HG03439 (cell line): Measurements from ENCODE around the gene AUNIP.

Experiments used
- ATAC-seq: cut with Tn5 transposase; IDR thresholded peaks from one replicate; pipeline ENCODE4 v1.9.1; 2021; ENCODE audit warnings: mild to moderate bottlenecking, moderate library complexity; ENCODE audit not compliant: unreplicated experiment

The AUNIP gene

DNA sequence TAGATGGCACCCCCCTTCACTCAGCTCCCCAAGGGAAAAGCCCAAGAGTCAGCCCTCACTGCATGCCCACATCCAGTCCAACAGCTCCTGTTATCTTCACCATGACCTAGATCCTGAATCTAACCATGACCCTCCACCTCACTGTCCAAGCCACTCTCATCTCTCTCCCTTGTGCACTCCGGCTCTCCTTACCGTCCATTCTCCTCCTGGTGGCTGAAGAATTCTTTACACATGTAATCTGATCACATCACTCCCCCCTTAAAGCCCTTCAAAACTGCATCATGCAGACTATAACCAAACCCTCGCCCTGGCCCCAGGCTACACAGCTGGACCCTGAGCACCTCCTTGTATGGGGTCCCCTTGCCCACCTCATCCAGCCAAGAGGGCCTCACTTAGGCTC, 30.2 kb upstream of the AUNIP start:
- no peak for ATAC-seq

- no peak for ATAC-seq
Measured at GRCh38 chr1:25888426-25888987, 29.2 kb upstream of the AUNIP start.

DNA sequence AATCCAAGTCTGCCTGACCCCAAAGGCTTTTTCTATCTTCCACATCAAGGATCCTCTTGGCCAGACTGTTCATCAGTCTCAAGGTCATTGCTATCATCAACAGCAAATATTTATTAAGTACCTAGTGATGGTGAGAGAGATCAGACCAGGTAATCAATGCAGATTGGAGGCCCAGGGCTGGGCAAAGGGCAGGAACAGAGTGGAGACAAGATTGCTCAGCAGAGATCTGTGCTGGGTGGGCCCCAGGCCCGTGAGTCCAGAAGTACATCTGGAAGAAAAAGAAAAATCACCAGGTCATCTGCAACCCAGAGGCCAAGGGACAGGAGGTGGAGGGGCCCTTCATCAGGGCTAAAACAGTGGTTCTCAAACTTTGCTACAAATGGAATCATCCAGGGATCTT, 26.3 kb upstream of the AUNIP start:
- no peak for ATAC-seq

DNA sequence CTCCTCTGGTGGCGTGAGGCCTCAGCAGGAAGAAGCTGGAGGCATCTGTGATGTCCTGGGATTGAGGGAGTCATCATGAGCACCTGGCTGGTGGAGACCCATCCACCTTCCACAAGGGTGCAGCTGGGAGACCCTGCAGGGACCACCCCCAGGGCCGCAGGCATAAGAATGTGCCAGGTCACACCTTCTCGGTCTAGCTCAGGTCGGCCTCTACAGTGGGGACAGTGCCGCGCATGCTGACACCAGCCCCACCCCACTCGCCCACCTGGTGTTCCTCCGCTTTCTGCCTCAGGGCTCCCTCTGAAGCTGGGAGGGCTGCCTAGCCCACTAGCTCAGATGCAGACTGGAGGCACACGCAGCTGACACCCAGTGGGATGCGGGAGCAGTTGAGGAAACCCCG, 22.0 kb upstream of the AUNIP start:
- no peak for ATAC-seq

- no peak for ATAC-seq
Measured at GRCh38 chr1:25880518-25880917, 21.3 kb upstream of the AUNIP start.

DNA sequence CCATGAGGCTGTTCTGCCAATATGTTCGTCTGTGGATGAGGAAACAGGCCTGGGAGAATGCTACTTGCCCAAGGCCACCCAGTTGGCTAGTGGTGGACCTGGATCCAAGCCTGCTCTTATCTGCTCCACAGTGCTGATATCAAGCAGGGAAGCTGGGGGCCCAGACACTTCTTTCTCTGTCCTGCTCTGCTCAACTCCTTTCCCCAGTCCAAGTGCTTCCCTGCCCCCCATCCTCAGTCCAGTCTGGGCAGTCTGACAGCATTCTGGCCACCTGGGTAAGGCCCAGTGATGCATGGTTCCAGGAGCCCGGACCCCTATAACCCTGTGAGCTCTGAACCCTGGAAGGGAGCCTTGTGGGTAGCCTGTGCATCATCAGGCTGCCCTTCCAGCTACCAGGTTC, 20.4 kb upstream of the AUNIP start:
- no peak for ATAC-seq

GRCh38 chr1:25878690-25879089, 19.4 kb upstream of the AUNIP start:
- ATAC-seq, result no peak

GRCh38 chr1:25877155-25877554, 17.9 kb upstream of the AUNIP start:
- no peak for ATAC-seq

- ATAC-seq, result no peak
Measured at GRCh38 chr1:25876693-25877077, 17.4 kb upstream of the AUNIP start.

GRCh38 chr1:25875856-25876692, 16.8 kb upstream of the AUNIP start:
- no peak for ATAC-seq

- ATAC-seq, result peak; percentile 48
Measured at GRCh38 chr1:25875154-25875855, 16.0 kb upstream of the AUNIP start, which contains the start of gene PAQR7. Gene PAQR7 (minus strand): TSS chr1:25875708. CDS start chr1:25863839, 11,869 bp downstream.

DNA sequence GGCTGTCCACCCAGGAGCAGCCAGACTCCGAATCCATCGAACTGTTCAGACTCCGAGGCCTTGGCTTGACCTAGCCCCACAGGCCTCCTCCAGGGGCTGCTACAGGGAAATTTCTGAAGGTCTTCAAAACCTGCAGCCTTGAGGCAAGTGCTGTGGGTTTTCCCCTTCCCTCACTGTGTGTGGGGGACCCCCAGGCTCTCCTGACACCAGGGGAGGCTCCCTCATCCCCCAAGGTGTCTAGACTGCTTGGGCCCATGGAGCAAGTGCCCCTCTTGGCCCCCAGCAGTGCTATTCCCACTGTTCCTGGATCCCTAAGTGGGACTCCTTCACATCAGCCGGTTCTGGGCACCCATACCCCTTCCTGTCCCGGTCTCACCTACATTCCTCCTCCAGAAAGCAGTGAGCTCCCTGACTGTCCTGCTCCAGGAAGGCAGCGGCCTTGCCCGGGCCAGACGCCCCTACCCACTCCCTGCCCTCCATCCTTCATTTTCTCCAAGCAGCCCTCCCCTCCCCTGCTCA, 15.4 kb upstream of the AUNIP start:
- ATAC-seq, result no peak

- ATAC-seq, result no peak
Measured at GRCh38 chr1:25874209-25874608, 15.0 kb upstream of the AUNIP start.

DNA sequence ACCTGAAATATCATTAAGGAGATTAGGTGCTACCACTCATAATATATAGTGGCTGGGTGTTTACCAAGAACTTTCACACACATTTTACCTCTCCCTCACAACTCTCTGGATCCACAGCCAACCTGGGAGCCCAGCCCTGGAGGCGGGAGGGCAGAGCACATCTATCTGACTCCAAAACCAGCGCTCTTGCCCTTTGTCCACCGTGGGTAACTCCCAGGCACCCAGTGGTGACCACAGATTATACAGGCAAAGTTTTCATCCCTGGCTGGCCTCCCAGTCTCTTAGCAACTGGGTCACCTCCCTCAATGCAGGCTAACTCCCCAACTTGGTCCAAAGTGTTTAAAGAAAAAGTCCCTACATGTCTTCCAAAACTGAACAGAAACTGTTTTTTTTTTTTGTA, 13.9 kb upstream of the AUNIP start:
- ATAC-seq, result no peak

- ATAC-seq, result no peak
Measured at GRCh38 chr1:25872713-25873112, 13.5 kb upstream of the AUNIP start.

- no peak for ATAC-seq
Measured at GRCh38 chr1:25871704-25872494, 12.6 kb upstream of the AUNIP start.

GRCh38 chr1:25871086-25871703, 11.9 kb upstream of the AUNIP start:
- no peak for ATAC-seq

GRCh38 chr1:25870614-25871013, 11.4 kb upstream of the AUNIP start:
- ATAC-seq, result no peak

DNA sequence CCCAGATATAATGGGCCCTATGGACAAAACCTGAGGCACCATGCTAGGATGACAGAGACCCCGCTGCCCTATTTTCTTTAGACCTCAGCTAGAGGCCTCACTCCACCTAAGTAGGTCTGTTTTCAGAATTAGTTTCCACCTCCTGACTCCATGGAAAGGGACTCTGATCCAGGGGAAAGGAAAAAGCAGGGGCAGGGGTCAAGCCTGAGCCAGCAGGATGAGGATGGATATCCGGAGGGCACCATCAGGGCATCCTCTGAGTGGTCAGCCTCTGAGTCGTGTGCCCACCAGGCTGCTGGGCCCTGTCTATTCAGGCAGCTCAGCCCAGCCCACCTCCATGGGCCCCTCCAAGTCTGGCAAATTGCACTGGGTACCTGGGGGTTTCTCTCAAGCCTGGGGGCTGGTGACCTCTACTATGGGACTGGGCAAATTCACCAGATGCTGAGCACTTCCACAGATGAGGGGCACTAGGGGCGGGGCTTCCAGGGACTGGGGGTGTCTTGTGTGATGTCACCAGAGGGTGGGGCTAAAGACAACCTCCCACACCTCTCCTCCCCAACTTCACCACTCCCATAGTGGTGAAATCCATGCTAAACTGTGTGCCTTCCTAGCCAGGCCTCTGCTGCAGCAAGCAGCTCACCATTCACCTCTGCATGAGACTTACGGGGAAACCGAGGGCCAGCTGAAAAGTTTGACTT, 10.8 kb upstream of the AUNIP start:
- no peak for ATAC-seq
